DND-41 (cell line): ENCODE measurements around the gene FHIT.

Source experiments
- EZH2 ChIP-seq: IDR thresholded peaks from 3 replicates; pipeline ENCODE4 v1.6.1; 2012; ENCODE audit warnings: borderline replicate concordance, low read depth, mild to moderate bottlenecking, moderate library complexity, low read length, inconsistent platforms; ENCODE audit not compliant: severe bottlenecking
- TF ChIP-seq, protein P1 (sequence below): IDR thresholded peaks from 2 replicates; pipeline ENCODE4 v1.5.1; 2012; ENCODE audit warnings: borderline replicate concordance, low read length, moderate library complexity, mild to moderate bottlenecking; ENCODE audit not compliant: poor library complexity, severe bottlenecking; ENCODE audit errors: extremely low read depth

DNA sequence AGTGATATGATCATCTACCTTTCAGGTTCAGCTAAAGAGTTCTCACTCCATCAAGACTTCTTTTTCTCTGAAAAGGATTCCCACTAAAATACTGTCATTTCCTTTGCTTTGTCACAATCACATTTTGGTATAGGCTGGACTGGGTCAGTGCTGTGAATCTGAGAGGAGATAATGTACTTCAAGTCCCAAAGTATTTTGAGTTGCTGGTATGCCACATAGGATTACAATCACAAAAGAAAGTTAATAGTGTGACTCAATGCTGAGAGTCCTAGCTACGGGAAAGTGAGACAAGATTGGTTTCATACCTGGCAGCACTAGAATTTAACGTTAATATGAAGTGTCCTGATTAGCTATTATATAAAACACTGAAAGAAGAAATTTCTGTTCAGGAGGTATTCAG is 1073.5 kb downstream of the FHIT start:
- TF ChIP-seq, protein P1, sequence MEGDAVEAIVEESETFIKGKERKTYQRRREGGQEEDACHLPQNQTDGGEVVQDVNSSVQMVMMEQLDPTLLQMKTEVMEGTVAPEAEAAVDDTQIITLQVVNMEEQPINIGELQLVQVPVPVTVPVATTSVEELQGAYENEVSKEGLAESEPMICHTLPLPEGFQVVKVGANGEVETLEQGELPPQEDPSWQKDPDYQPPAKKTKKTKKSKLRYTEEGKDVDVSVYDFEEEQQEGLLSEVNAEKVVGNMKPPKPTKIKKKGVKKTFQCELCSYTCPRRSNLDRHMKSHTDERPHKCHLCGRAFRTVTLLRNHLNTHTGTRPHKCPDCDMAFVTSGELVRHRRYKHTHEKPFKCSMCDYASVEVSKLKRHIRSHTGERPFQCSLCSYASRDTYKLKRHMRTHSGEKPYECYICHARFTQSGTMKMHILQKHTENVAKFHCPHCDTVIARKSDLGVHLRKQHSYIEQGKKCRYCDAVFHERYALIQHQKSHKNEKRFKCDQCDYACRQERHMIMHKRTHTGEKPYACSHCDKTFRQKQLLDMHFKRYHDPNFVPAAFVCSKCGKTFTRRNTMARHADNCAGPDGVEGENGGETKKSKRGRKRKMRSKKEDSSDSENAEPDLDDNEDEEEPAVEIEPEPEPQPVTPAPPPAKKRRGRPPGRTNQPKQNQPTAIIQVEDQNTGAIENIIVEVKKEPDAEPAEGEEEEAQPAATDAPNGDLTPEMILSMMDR = no peak
- no peak for TF ChIP-seq EZH2
